SK-N-MC (cell line): Measurements from ENCODE around the gene CAMK1D.

Experiments
- EZH2 ChIP-seq: fragments of 200-600 bp; sonication (generic); IDR thresholded peaks from one replicate; pipeline ENCODE4 v1.6.1; 2017; ENCODE audit warnings: antibody characterized with exemption
- POLR2AphosphoS5 ChIP-seq: IDR thresholded peaks from 2 replicates; pipeline ENCODE4 v1.6.1; 2012; ENCODE audit warnings: mild to moderate bottlenecking, low read depth, low read length, borderline replicate concordance

GRCh38 chr10:12717981-12718707 lies 368.8 kb downstream of the CAMK1D start:
- TF ChIP-seq EZH2 (no peak), POLR2AphosphoS5 (no peak)
